GM13976 (cell line): ENCODE measurements around the gene COPZ1.
"Not testable (repeated sequence)": the region's sequence is repeated elsewhere in the genome, so short reads cannot be mapped to it uniquely, and the experiment has no call there.

Experiments
- DNase-seq: peaks from one replicate; pipeline ENCODE4 v3.0.0; 2012; ENCODE audit warnings: low spot score
- in situ Hi-C: fragments of 300-500 bp; cut with MboI; formaldehyde crosslinking; loops from one replicate; pipeline ENCODE4 v1.12.0; 2022; ENCODE audit warnings: low sequenced_read_pairs, mixed read lengths, inconsistent platforms; ENCODE audit not compliant: unreplicated experiment
- TF ChIP-seq, protein P1 (sequence below): IDR thresholded peaks from 2 replicates; pipeline ENCODE4 v1.5.1; 2012; ENCODE audit warnings: borderline replicate concordance, mild to moderate bottlenecking; ENCODE audit not compliant: insufficient read depth; ENCODE audit errors: extremely low read depth, missing control alignments, control extremely low read depth

Gene COPZ1

DNA sequence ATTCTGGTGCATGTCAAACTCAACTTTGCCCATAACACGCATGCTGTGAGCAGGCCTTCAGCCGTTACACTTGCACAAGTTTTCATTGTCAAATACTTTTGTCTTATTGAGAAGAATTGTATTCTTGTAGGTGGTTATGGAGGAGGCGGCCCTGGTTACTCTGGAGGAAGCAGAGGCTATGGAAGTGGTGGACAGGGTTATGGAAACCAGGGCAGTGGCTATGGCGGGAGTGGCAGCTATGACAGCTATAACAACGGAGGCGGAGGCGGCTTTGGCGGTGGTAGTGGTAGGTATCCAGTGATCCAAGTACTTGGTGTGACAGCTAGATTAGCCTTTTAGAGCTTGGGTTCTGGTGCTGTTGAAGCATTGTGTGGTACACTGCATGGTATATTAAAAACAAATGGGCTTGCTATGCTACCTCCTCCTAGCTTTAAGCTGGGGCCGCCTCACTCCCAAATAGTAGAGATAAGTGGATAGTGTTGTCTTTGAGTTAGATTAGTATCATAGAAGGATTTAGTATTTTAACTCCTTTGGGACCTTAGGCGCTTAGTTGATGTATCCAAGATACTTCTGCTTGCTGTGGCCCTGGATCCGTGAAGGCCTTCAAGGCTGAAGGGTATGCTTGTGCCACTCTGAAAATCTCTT, 41.9 kb upstream of the COPZ1 start:
- in situ Hi-C loops, result no loop called here
- DNase-seq, result no peak
- TF ChIP-seq, protein P1, sequence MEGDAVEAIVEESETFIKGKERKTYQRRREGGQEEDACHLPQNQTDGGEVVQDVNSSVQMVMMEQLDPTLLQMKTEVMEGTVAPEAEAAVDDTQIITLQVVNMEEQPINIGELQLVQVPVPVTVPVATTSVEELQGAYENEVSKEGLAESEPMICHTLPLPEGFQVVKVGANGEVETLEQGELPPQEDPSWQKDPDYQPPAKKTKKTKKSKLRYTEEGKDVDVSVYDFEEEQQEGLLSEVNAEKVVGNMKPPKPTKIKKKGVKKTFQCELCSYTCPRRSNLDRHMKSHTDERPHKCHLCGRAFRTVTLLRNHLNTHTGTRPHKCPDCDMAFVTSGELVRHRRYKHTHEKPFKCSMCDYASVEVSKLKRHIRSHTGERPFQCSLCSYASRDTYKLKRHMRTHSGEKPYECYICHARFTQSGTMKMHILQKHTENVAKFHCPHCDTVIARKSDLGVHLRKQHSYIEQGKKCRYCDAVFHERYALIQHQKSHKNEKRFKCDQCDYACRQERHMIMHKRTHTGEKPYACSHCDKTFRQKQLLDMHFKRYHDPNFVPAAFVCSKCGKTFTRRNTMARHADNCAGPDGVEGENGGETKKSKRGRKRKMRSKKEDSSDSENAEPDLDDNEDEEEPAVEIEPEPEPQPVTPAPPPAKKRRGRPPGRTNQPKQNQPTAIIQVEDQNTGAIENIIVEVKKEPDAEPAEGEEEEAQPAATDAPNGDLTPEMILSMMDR, result no peak

DNA sequence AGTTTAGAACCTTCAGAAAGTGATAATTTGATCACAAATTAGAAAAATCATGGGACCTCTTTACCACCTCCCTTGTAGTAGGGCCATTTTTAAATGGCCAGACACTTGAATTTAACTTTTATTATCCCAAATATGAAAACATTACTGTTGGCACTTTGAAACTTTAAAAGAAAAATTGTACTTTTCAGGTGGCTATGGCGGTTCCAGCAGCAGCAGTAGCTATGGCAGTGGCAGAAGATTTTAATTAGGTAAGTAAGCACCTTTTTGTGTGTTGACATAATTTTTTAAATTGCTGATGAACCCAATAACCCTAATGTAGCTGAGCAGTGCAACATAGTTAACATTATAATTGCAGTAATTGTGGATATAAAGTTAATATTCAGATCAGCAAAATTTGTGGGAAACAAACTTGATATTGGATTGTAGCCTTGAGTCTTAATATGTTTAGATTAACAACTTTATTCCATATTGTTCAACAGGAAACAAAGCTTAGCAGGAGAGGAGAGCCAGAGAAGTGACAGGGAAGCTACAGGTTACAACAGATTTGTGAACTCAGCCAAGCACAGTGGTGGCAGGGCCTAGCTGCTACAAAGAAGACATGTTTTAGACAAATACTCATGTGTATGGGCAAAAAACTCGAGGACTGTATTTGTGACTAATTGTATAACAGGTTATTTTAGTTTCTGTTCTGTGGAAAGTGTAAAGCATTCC, 40.7 kb upstream of the COPZ1 start:
- in situ Hi-C loops, DNase-seq: not testable (repeated sequence)

DNA sequence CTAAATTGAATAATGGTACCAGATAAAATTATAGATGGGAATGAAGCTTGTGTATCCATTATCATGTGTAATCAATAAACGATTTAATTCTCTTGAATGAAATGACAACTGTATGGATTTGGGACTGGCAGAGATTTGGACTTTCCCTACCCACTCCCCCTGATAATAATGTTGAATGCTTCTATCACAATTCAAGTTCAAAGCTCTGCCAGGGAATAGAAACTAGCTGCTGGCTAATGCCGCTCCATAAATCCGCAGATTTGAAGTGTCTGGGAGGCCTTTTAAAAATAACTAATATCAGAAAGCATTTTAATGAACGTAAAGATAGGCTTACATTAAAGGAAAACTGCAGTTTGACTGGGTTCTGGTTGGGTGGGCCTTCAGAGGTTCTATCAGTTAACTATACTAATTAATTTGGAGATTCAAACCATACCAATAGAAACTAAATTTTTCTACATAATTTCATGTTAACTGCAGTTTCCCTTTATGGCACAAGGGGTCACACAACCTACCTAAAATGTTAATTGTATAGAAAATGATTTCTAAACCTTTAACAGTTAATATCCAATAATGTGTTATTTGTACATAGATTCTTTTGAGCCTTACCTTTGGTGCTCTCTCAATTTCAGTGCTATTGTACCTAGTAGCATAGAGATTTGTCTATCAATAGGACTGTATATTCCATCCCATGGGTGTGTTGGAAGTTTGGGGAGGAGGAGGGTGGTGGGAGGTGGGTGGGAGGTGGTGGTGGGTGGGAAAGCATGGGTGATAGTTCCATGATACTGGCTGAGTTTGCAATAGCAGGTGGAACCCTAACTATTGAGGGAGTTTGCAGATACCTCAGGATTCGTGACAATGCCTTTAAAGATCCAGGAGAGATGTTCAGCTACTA, 39.5 kb upstream of the COPZ1 start:
- DNase-seq, result no peak
- TF ChIP-seq, protein P1, result no peak
- in situ Hi-C loops, result no loop called here

DNA sequence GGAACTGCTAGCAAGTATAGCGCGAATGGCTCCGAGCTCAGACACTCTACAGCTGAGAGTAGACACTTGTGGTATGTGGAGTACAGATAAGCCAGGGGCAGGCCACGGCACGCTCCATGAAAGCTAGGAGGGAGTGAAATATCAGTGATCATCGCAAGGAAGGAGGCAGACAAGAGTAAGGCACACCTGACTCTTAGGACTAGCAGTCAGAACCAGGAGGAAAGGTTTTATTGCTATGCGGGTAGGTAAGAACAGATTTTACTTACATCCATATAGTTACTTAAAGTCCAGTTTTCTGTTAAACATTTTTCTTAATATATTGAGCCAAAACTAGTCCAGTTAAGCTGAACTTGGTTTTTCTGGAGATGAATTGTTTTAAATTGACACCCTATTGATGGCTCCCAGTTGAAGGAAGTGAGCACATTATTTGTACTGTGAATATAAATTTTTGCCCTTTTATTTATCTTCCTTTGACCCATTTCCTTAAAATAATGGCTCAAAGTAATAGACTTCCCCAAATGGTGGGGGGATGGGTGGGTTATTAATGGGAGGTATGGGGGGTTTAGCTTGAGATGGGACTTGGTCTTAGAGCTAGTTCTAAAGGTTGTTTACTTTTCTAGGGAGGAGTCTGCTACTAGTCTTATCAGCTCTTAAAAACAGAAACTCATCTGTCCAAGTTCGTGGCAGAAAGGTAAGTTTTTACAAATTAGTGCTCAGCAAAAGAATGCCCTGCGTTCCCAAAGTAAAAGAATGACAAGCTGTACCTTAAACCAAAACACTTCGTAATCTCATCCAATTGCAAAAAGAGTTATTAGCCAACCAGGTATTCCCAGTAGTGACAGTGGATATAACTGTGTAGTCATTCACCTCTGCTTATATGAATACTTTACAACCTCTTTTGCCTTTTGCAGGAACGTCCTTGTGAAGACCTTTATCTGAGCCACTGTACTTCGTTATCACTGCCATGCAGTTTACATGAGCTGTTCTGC, 38.6 kb upstream of the COPZ1 start:
- in situ Hi-C loops, result no loop called here
- no peak for DNase-seq

DNA sequence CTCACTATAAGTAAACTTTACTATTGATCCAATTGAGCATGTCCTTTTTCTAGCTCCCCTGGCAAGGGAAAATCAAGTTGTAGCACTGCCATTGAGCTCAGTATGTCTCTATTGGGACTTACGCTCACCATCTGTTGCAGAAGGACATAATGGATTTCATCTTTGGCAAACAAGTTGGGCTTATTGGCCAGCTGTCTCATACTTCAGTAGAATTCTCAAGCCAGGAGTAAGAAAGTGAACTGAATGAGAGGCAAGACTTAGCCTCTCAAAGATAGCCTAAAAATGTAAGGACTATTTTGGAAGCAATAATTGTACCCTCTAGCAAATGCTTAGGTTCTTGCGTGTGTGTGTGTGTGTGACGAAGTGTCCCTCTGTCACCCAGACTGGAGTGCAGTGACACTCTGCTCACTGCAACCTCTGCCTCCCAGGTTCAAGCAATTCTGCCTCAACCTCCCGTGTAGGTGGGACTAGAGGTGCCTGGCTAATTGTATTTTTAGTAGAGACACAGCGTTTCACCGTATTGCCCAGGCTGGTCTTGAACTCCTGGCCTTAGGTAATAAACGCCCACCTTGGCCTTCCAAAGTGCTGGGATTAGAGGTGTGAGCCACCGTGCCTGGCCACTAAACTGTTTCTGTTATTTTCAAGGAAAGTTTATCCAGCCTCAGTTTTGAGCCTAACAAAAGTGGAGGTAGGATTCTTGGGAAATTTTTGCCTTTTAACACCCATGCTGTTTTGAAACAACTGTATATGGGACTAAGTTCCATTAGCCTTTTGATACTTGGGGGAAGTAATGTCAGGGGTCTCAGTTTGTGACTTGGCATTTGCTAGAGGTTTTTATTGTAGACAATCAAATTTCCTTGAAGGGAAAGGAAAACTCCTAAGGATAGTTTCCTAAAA, 37.4 kb upstream of the COPZ1 start:
- in situ Hi-C loops, result no loop called here
- TF ChIP-seq, protein P1, result no peak
- DNase-seq, result no peak

More for the DNA sequence above, 38.6 kb upstream of the COPZ1 start:
- TF ChIP-seq, protein P1, result no peak
